IMR-90 (cell line): Measurements from ENCODE around the gene AWAT1. TPM values are rescaled to one million over a fixed set of nuclear protein-coding genes. Genes with fewer than 3 reads are reported as not detected.

Experiments used
- microRNA-seq, 2 experiments: library from miRNA; stranded (forward) in 1 of 2; unstranded in 1 of 2; fragments of 10-50 nt in 1 of 2; fragments of <30 nt in 1 of 2; gene quantifications in 1 of 2; microRNA quantifications in 1 of 2; one replicate each; pipeline versions ENCODE3 to v1.1.0; 2013 to 2020; ENCODE audit not compliant: insufficient read depth in 1 of 2, insufficient read length in 1 of 2, unreplicated experiment in 1 of 2
- polyA plus RNA-seq, 3 experiments: library from polyadenylated mRNA; depleted of rRNA; stranded (reverse); fragments of >200 nt; gene quantifications; 2 replicates each; pipeline ENCODE4 v1.2.3, GENCODE V29; 2012; ENCODE audit warnings: low replicate concordance in 1 of 3
- small RNA-seq, 5 experiments: library from RNA; depleted of rRNA; stranded (forward); fragments of <200 nt; gene quantifications; one replicate each; pipeline ENCODE3, GENCODE V24; 2012
- total RNA-seq: library from RNA; depleted of rRNA; stranded (reverse); fragments of >200 nt; gene quantifications from 2 replicates; pipeline ENCODE4 v1.2.3, GENCODE V29; 2012; rRNA removed

AWAT1 gene
- total and polyA plus RNA-seq, 2 of the 4 experiments (the other 2 are of a cell fraction) = not detected

Small RNA genes within 50 kb of the gene (microRNA-seq; reads per million reads assigned to microRNA genes)
- gene RNA5SP507 (ENCODE audit: insufficient read depth, insufficient read length) = not detected

Small RNA genes within 50 kb of the gene (small RNA-seq; reads per million reads assigned to genes)
- gene RNA5SP507 = 0 to 0.31 (median 0) reads per million in 5 experiments

Other genes starting within 250 kb of the AWAT1 start
- under 0.01 TPM in 1 of 2 replicates, not detected in the other for gene AWAT2, start 184.7 kb upstream of the AWAT1 start, total RNA-seq
- not detected in 2 replicates for gene AWAT2, start 184.7 kb upstream of the AWAT1 start, polyA plus RNA-seq (2012; rRNA removed)
- gene OTUD6A, start 172.2 kb upstream of the AWAT1 start, total RNA-seq = not detected in 2 replicates
- gene OTUD6A, start 172.2 kb upstream of the AWAT1 start, polyA plus RNA-seq (2012; rRNA removed) = not detected in 2 replicates
- gene IGBP1, start 101.2 kb upstream of the AWAT1 start, total RNA-seq = 75.3 and 87.1 TPM in 2 replicates
- gene IGBP1, start 101.2 kb upstream of the AWAT1 start, polyA plus RNA-seq (2012; rRNA removed) = 48.2 and 51.8 TPM in 2 replicates
- not detected in 2 replicates for gene DGAT2L6, start 57.2 kb upstream of the AWAT1 start, total RNA-seq
- gene DGAT2L6, start 57.2 kb upstream of the AWAT1 start, polyA plus RNA-seq (2012; rRNA removed) = not detected in 2 replicates
- gene P2RY4, start 25.5 kb downstream of the AWAT1 start, total RNA-seq = not detected in 2 replicates
- 0.14 and 0.20 TPM in 2 replicates for gene P2RY4, start 25.5 kb downstream of the AWAT1 start, polyA plus RNA-seq (2012; rRNA removed)
- gene ARR3, start 33.7 kb downstream of the AWAT1 start, total RNA-seq = not detected in 2 replicates
- not detected in 2 replicates for gene ARR3, start 33.7 kb downstream of the AWAT1 start, polyA plus RNA-seq (2012; rRNA removed)
- gene RAB41, start 47.5 kb downstream of the AWAT1 start, total RNA-seq = not detected in 2 replicates
- gene RAB41, start 47.5 kb downstream of the AWAT1 start, polyA plus RNA-seq (2012; rRNA removed) = not detected in 2 replicates
- gene PDZD11, start 55.3 kb downstream of the AWAT1 start, total RNA-seq = 66.4 and 84.1 TPM in 2 replicates
- 100 and 105 TPM in 2 replicates for gene PDZD11, start 55.3 kb downstream of the AWAT1 start, polyA plus RNA-seq (2012; rRNA removed)
- gene KIF4A, start 55.4 kb downstream of the AWAT1 start, total RNA-seq = 19.0 and 24.4 TPM in 2 replicates
- gene KIF4A, start 55.4 kb downstream of the AWAT1 start, polyA plus RNA-seq (2012; rRNA removed) = 9.4 and 10.0 TPM in 2 replicates
- gene GDPD2, start 188.7 kb downstream of the AWAT1 start, total RNA-seq = not detected in 2 replicates
- gene GDPD2, start 188.7 kb downstream of the AWAT1 start, polyA plus RNA-seq (2012; rRNA removed) = not detected in 2 replicates
- 18.9 and 27.1 TPM in 2 replicates for gene DLG3, start 210.2 kb downstream of the AWAT1 start, total RNA-seq
- gene DLG3, start 210.2 kb downstream of the AWAT1 start, polyA plus RNA-seq (2012; rRNA removed) = 11.0 and 14.2 TPM in 2 replicates